Lower leg skin (tissue), 3 donors: Measurements from ENCODE around the gene STAB1.

Source experiments
- CTCF ChIP-seq, 3 donors: fragments of 450-650 bp; IDR thresholded peaks; one replicate each; pipeline ENCODE4 v1.5.1; 2016; ENCODE audit warnings: antibody characterized with exemption in 3 of 3, mild to moderate bottlenecking in 3 of 3, moderate library complexity in 2 of 3
- POLR2A ChIP-seq, 2 donors: fragments of 450-650 bp; IDR thresholded peaks; one replicate each; pipeline ENCODE4 v1.6.1; 2016 to 2017; ENCODE audit warnings: antibody characterized with exemption in 2 of 2, mild to moderate bottlenecking in 1 of 2, moderate library complexity in 1 of 2

- TF ChIP-seq CTCF (IDR thresholded peaks at IDR 0.05) (no peak), POLR2A (IDR thresholded peaks at IDR 0.05) (no peak)
These were observed 27.6 kb downstream of the STAB1 start for GRCh38 chr3:52522651-52523251.
